Keratinocyte (primary cell): ENCODE measurements around the gene RSPH1. TPM values are rescaled to one million over a fixed set of nuclear protein-coding genes. Genes with fewer than 3 reads are reported as not detected.

Experiments
- DNase-seq: peaks from one replicate; pipeline ENCODE4 v3.0.0-alpha.2; 2011; ENCODE audit warnings: low read depth, missing footprints, low spot score
- FAIRE-seq: peaks from 2 replicates; lab custom pipeline; 2011; peaks lifted over from hg19 to GRCh38; lab: Jason Lieb, UNC
- H2AFZ ChIP-seq: 2 replicates; pipeline ENCODE4 v1.6.0; 2012; ENCODE audit warnings: low read length, control low read depth, inconsistent platforms; ENCODE audit not compliant: control insufficient read depth
- H3K27ac ChIP-seq: 2 replicates; pipeline ENCODE4 v1.5.1; 2011; ENCODE audit warnings: low read length; ENCODE audit not compliant: control insufficient read depth, insufficient read depth
- H3K27me3 ChIP-seq: 3 replicates; pipeline ENCODE4 v1.6.0; 2011; ENCODE audit warnings: low read length; ENCODE audit not compliant: control insufficient read depth, insufficient read depth; ENCODE audit errors: extremely low read depth
- H3K36me3 ChIP-seq, 2 experiments: 2 replicates in 1 of 2; 3 replicates in 1 of 2; pipeline ENCODE4 v1.5.1; 2011; ENCODE audit warnings: low read length in 2 of 2, mild to moderate bottlenecking in 1 of 2; ENCODE audit not compliant: control insufficient read depth in 2 of 2, insufficient read depth in 2 of 2; ENCODE audit errors: extremely low read depth in 1 of 2
- H3K4me1 ChIP-seq: 3 replicates; pipeline ENCODE4 v1.5.1; 2011; ENCODE audit warnings: low read length; ENCODE audit not compliant: control insufficient read depth, insufficient read depth; ENCODE audit errors: extremely low read depth
- H3K4me2 ChIP-seq: 3 replicates; pipeline ENCODE4 v1.6.0; 2011; ENCODE audit warnings: low read depth, low read length; ENCODE audit not compliant: control insufficient read depth, insufficient read depth; ENCODE audit errors: extremely low read depth
- H3K4me3 ChIP-seq, 3 experiments: fragments of 200-600 bp in 1 of 3; sonication (generic) in 1 of 3; 2 replicates in 2 of 3; 3 replicates in 1 of 3; pipeline ENCODE4 v1.5.1; 2011 to 2016; ENCODE audit warnings: low read length in 3 of 3, mild to moderate bottlenecking in 3 of 3, control low read depth in 2 of 3, inconsistent platforms in 1 of 3, low read depth in 1 of 3, mixed read lengths in 1 of 3, mixed run types in 1 of 3, moderate library complexity in 1 of 3; ENCODE audit not compliant: control insufficient read depth in 2 of 3, insufficient read depth in 2 of 3; ENCODE audit errors: extremely low read depth in 1 of 3
- H3K79me2 ChIP-seq: 2 replicates; pipeline ENCODE4 v1.6.0; 2012; ENCODE audit warnings: low read length; ENCODE audit not compliant: control insufficient read depth, insufficient read depth
- H3K9ac ChIP-seq: 3 replicates; pipeline ENCODE4 v1.6.0; 2011; ENCODE audit warnings: low read length; ENCODE audit not compliant: control insufficient read depth, insufficient read depth; ENCODE audit errors: extremely low read depth
- H3K9me1 ChIP-seq: 3 replicates; pipeline ENCODE4 v1.6.0; 2011; ENCODE audit warnings: low read length; ENCODE audit not compliant: control insufficient read depth, insufficient read depth; ENCODE audit errors: extremely low read depth
- H3K9me3 ChIP-seq: 2 replicates; pipeline ENCODE4 v1.5.1; 2012; ENCODE audit warnings: low read depth, low read length; ENCODE audit not compliant: control insufficient read depth
- H4K20me1 ChIP-seq: 3 replicates; pipeline ENCODE4 v1.6.0; 2011; ENCODE audit warnings: low read length; ENCODE audit not compliant: control insufficient read depth, insufficient read depth; ENCODE audit errors: extremely low read depth
- CTCF ChIP-seq, 3 experiments: IDR thresholded peaks in 1 of 3; conservative IDR thresholded peaks in 1 of 3; optimal IDR thresholded peaks in 1 of 3; 2 replicates in 2 of 3; 3 replicates in 1 of 3; pipeline versions ENCODE3 to v1.5.1; 2011; ENCODE audit warnings: low read length in 3 of 3, mild to moderate bottlenecking in 3 of 3, moderate library complexity in 2 of 3, control low read depth in 1 of 3, inconsistent platforms in 1 of 3; ENCODE audit not compliant: insufficient read depth in 2 of 3; ENCODE audit errors: extremely low read depth in 1 of 3
- EZH2 ChIP-seq: IDR thresholded peaks from one replicate; pipeline ENCODE4 v1.6.1; 2012; ENCODE audit warnings: inconsistent platforms, mild to moderate bottlenecking, low read length, moderate library complexity
- dilution Hi-C: fragments of 300-500 bp; cut with MboI; formaldehyde crosslinking; loops from one replicate; pipeline ENCODE4 v1.7.0; 2020; ENCODE audit warnings: low sequenced_read_pairs; ENCODE audit not compliant: extremely low pct_ligation_motif_present
- polyA plus RNA-seq, 5 experiments: library from polyadenylated mRNA; depleted of rRNA in 3 of 5; stranded (reverse) in 3 of 5; stranded (forward) in 1 of 5; unstranded in 1 of 5; fragments of >200 nt; gene quantifications; 1 replicate in 1 of 5; 2 replicates in 3 of 5; 3 replicates in 1 of 5; pipeline versions ENCODE4 v1.2.1 to v1.2.3, GENCODE V29; 2011 to 2012; ENCODE audit warnings: missing spikeins in 2 of 5, low read depth in 1 of 5, low replicate concordance in 1 of 5

Gene RSPH1
- polyA plus RNA-seq, 1 donor (not counting 4 experiments of a cell fraction or from before 2014, with no cell fraction given): 0.50 TPM

GRCh38 chr21:42453986-42454570 is 41.9 kb downstream of the RSPH1 start:
- dilution Hi-C loops: no loop called here
- Histone ChIP-seq H3K4me1 (no peaks in the 10 kb centered on the region), H3K9ac (no peak overlapping the region), H2AFZ (no peak overlapping the region), H3K4me2 (no peak overlapping the region), H4K20me1 (no peaks in the 10 kb centered on the region), H3K9me3 (no peaks in the 10 kb centered on the region), H3K36me3 (no peaks in the 10 kb centered on the region), H3K27ac (no peak overlapping the region), H3K9me1 (no peaks in the 10 kb centered on the region), H3K79me2 (no peaks in the 10 kb centered on the region), H3K27me3 (no peaks in the 10 kb centered on the region), H3K4me3 (no peak overlapping the region)
- no peak for FAIRE-seq
- no peak for DNase-seq
- TF ChIP-seq EZH2: no peak
- TF ChIP-seq CTCF (optimal IDR thresholded peaks at IDR 0.05 in 1 of 3, IDR thresholded peaks at IDR 0.05 in 1 of 3, conservative IDR thresholded peaks at IDR 0.05 in 1 of 3; ENCODE audit: extremely low read depth in 1 of 3, insufficient read depth in 2 of 3, low read length in 3 of 3): no peak

- Histone ChIP-seq H3K79me2 (no peaks in the 10 kb centered on the region), H4K20me1 (no peaks in the 10 kb centered on the region), H3K4me1 (no peaks in the 10 kb centered on the region), H3K27me3 (no peaks in the 10 kb centered on the region), H3K4me2 (no peak overlapping the region), H2AFZ (no peak overlapping the region), H3K9me3 (no peaks in the 10 kb centered on the region), H3K4me3 (no peak overlapping the region), H3K36me3 (no peaks in the 10 kb centered on the region), H3K9ac (no peak overlapping the region), H3K9me1 (no peaks in the 10 kb centered on the region), H3K27ac (no peak overlapping the region)
- DNase-seq (no peak), FAIRE-seq (no peak)
- dilution Hi-C loops: no loop called here
- TF ChIP-seq EZH2 (no peak), CTCF (optimal IDR thresholded peaks at IDR 0.05 in 1 of 3, IDR thresholded peaks at IDR 0.05 in 1 of 3, conservative IDR thresholded peaks at IDR 0.05 in 1 of 3; ENCODE audit: extremely low read depth in 1 of 3, insufficient read depth in 2 of 3, low read length in 3 of 3) (no peak)
These were observed 42.6 kb downstream of the RSPH1 start for GRCh38 chr21:42453224-42453985.
